B cell (primary cell): Measurements from ENCODE around the gene KREMEN2. TPM values are rescaled to one million over a fixed set of nuclear protein-coding genes. Genes with fewer than 3 reads are reported as not detected.

Experiments used
- ATAC-seq: fragments of 200-7000 bp; cut with Tn5 transposase; one replicate; pipeline ENCODE4 v1.10.0; 2021; ENCODE audit warnings: low read depth, mild to moderate bottlenecking, moderate number of reproducible peaks, moderate library complexity
- CTCF ChIA-PET: fragments of 350-600 bp; sonication (Branson Sonifier 250); formaldehyde crosslinking; loops from one replicate; lab custom pipeline; 2021; ENCODE audit warnings: antibody characterized with exemption, inconsistent platforms; lab: Charles Lee
- POLR2A ChIA-PET: fragments of 350-600 bp; sonication (Branson Sonifier 250); formaldehyde crosslinking; loops from one replicate; lab custom pipeline; 2021; ENCODE audit warnings: antibody characterized with exemption; lab: Charles Lee
- DNase-seq: peaks from one replicate; pipeline ENCODE4 v3.0.0; 2013
- H2AFZ ChIP-seq: 2 replicates; pipeline ENCODE4 v1.6.1; 2012; ENCODE audit warnings: mild to moderate bottlenecking, low read depth, low read length; ENCODE audit not compliant: insufficient read depth, poor library complexity, severe bottlenecking
- H3K27ac ChIP-seq, 2 donors: 1 replicate in 1 of 2; 2 replicates in 1 of 2; pipeline ENCODE4 v1.5.1; 2012 to 2013; ENCODE audit warnings: low read length in 2 of 2, mild to moderate bottlenecking in 2 of 2, moderate library complexity in 1 of 2
- H3K27me3 ChIP-seq, 4 experiments: fragments of 200-600 bp in 1 of 4; sonication (generic) in 1 of 4; replicated peaks in 1 of 4; 1 replicate in 2 of 4; 2 replicates in 2 of 4; pipeline versions ENCODE4 v1.6.1 to v1.7.0; 2013 to 2016; ENCODE audit warnings: low read length in 3 of 4, mild to moderate bottlenecking in 2 of 4, mixed read lengths in 1 of 4, moderate library complexity in 1 of 4; ENCODE audit not compliant: insufficient read depth in 4 of 4, control insufficient read depth in 3 of 4; ENCODE audit errors: control extremely low read depth in 1 of 4
- H3K36me3 ChIP-seq, 2 experiments: replicated peaks in 1 of 2; 1 replicate in 1 of 2; 2 replicates in 1 of 2; pipeline versions ENCODE4 v1.6.1 to v1.7.1; 2013; ENCODE audit warnings: low read length in 1 of 2; ENCODE audit not compliant: insufficient read depth in 2 of 2, control insufficient read depth in 1 of 2; ENCODE audit errors: control extremely low read depth in 1 of 2, extremely low read depth in 1 of 2
- H3K4me1 ChIP-seq, 2 donors: fragments of 200-600 bp in 1 of 2; sonication (generic) in 1 of 2; 1 replicate in 1 of 2; 2 replicates in 1 of 2; pipeline versions ENCODE4 v1.5.1 to v1.6.1; 2013 to 2017; ENCODE audit warnings: low read length in 2 of 2; ENCODE audit not compliant: control insufficient read depth in 2 of 2, insufficient read depth in 2 of 2
- H3K4me2 ChIP-seq: replicated peaks from 2 replicates; pipeline ENCODE3; 2012; ENCODE audit warnings: mild to moderate bottlenecking, low read depth, low read length; ENCODE audit not compliant: poor library complexity, severe bottlenecking
- H3K4me3 ChIP-seq, 5 experiments: fragments of 200-600 bp in 1 of 5; sonication (generic) in 1 of 5; 1 replicate in 3 of 5; 2 replicates in 2 of 5; pipeline versions ENCODE4 v1.5.1 to v1.7.0; 2011 to 2016; ENCODE audit warnings: low read length in 4 of 5, mild to moderate bottlenecking in 4 of 5, low read depth in 2 of 5, control low read depth in 1 of 5, moderate library complexity in 1 of 5; ENCODE audit not compliant: insufficient read depth in 1 of 5; ENCODE audit errors: control extremely low read depth in 1 of 5, extremely low read depth in 1 of 5
- H3K79me2 ChIP-seq: fragments of 200-600 bp; sonication (generic); one replicate; pipeline ENCODE4 v1.6.0; 2016; ENCODE audit warnings: low read length; ENCODE audit not compliant: control insufficient read depth, insufficient read depth
- H3K9ac ChIP-seq: fragments of 200-600 bp; sonication (generic); 2 replicates; pipeline ENCODE4 v1.6.1; 2017; ENCODE audit warnings: mild to moderate bottlenecking, low read length, moderate library complexity
- H3K9me3 ChIP-seq, 3 donors: one replicate each; pipeline versions ENCODE4 v1.6.1 to v1.7.1; 2013; ENCODE audit warnings: low read length in 2 of 3; ENCODE audit not compliant: control insufficient read depth in 2 of 3, insufficient read depth in 1 of 3; ENCODE audit errors: control extremely low read depth in 1 of 3
- H4K20me1 ChIP-seq: 2 replicates; pipeline ENCODE4 v1.6.0; 2012; ENCODE audit warnings: mild to moderate bottlenecking, low read length; ENCODE audit not compliant: insufficient read depth, control insufficient read depth, poor library complexity, severe bottlenecking
- H3K27ac Mint-ChIP-seq: one replicate; pipeline ENCODE4 v1.8.0; 2021; ENCODE audit warnings: mixed read lengths
- H3K27me3 Mint-ChIP-seq: one replicate; pipeline ENCODE4 v1.8.0; 2021; ENCODE audit warnings: mixed read lengths
- H3K4me1 Mint-ChIP-seq: one replicate; pipeline ENCODE4 v1.8.0; 2021; ENCODE audit warnings: mixed read lengths
- H3K4me3 Mint-ChIP-seq: one replicate; pipeline ENCODE4 v1.8.0; 2021; ENCODE audit warnings: mixed read lengths
- H3K9me3 Mint-ChIP-seq: one replicate; pipeline ENCODE4 v1.8.0; 2022; ENCODE audit warnings: mixed read lengths; ENCODE audit not compliant: insufficient read depth
- CTCF ChIP-seq: fragments of 200-600 bp; IDR thresholded peaks from one replicate; pipeline ENCODE4 v1.8.0; 2022; ENCODE audit warnings: antibody characterized with exemption, mild to moderate bottlenecking
- EZH2 ChIP-seq: IDR thresholded peaks from 2 replicates; pipeline ENCODE4 v1.6.1; 2012; ENCODE audit warnings: borderline replicate concordance, low read depth, mild to moderate bottlenecking, moderate library complexity, low read length; ENCODE audit not compliant: insufficient read depth, poor library complexity, severe bottlenecking
- WGBS: methylation state at CpG from one replicate; pipeline ENCODE4 v1.1.5; 2013; ENCODE audit warnings: missing lambda C conversion rate; ENCODE audit not compliant: insufficient coverage; 5-methylcytosine and 5-hydroxymethylcytosine counted together
- intact Hi-C: fragments of 100-400 bp; cut with micrococcal nuclease; formaldehyde crosslinking; loops from one replicate; pipeline ENCODE4 v1.10.0; 2022
- polyA plus RNA-seq: library from polyadenylated mRNA; depleted of rRNA; stranded (reverse); fragments of >200 nt; gene quantifications from 2 replicates; pipeline ENCODE4 v1.2.3, GENCODE V29; 2012
- total RNA-seq, 2 donors: library from RNA; stranded (reverse); fragments of 120-200 nt in 1 of 2; gene quantifications; 1 replicate in 1 of 2; 2 replicates in 1 of 2; pipeline versions ENCODE4 v1.2.3 to v1.2.4, GENCODE V29; 2013 to 2022

KREMEN2 gene
- total and polyA plus RNA-seq, 2 donors (not counting 1 experiment from before 2014, with no cell fraction given): 0.17 to 1.1 TPM

GRCh38 chr16:3014971-3015370 is 50.9 kb downstream of the KREMEN2 start:
- ChIA-PET CTCF (interaction anchor here (0.7 to 1.4 kb wide), 2 partner anchors 13 to 20 kb away, joined by 3 to 4 read pairs; no protein-coding TSS in a partner anchor), POLR2A (no interaction called here)
- Histone ChIP-seq H3K4me3 (no peak overlapping the region), H4K20me1 (no peaks in the 10 kb centered on the region), H3K36me3 (no peaks in the 10 kb centered on the region), H3K27me3 (peaks cover 0 to 32% (median 14%) of the 10 kb centered on the region in 4 experiments), H3K27ac (no peak overlapping the region), H3K4me2 (no peak overlapping the region), H3K4me1 (peaks cover 6 to 13% of the 10 kb centered on the region in 2 donors), H3K9ac (no peak overlapping the region), H3K9me3 (peaks cover 0 to 4% (median 0%) of the 10 kb centered on the region in 3 donors), H2AFZ (no peak overlapping the region), H3K79me2 (no peaks in the 10 kb centered on the region)
- no peak overlapping the region for H3K27ac Mint-ChIP-seq
- peaks cover 7% of the 10 kb centered on the region for H3K4me1 Mint-ChIP-seq
- intact Hi-C loops: no loop called here
- no peak for ATAC-seq
- no peaks in the 10 kb centered on the region for H3K9me3 Mint-ChIP-seq
- H3K27me3 Mint-ChIP-seq: peaks cover 22% of the 10 kb centered on the region
- DNase-seq: no peak
- WGBS: 85% methylated on average over 3 of the region's 6 CpGs
- H3K4me3 Mint-ChIP-seq: no peak overlapping the region
- no peak for TF ChIP-seq CTCF
- no peak for TF ChIP-seq EZH2

- Histone ChIP-seq H2AFZ (no peak overlapping the region), H3K9me3 (peaks cover 0 to 4% (median 0%) of the 10 kb centered on the region in 3 donors), H3K36me3 (no peaks in the 10 kb centered on the region), H4K20me1 (no peaks in the 10 kb centered on the region), H3K4me2 (no peak overlapping the region), H3K79me2 (no peaks in the 10 kb centered on the region), H3K4me3 (no peak overlapping the region), H3K27ac (no peak overlapping the region), H3K9ac (no peak overlapping the region), H3K4me1 (peaks cover 13 to 22% of the 10 kb centered on the region in 2 donors), H3K27me3 (peaks cover 0 to 29% (median 14%) of the 10 kb centered on the region in 4 experiments)
- WGBS: 91% methylated on average over 10 of the region's 13 CpGs
- H3K9me3 Mint-ChIP-seq: no peaks in the 10 kb centered on the region
- intact Hi-C loops: no loop called here
- H3K27ac Mint-ChIP-seq: no peak overlapping the region
- DNase-seq (no peak), ATAC-seq (no peak)
- peaks cover 22% of the 10 kb centered on the region for H3K27me3 Mint-ChIP-seq
- no peak for TF ChIP-seq EZH2
- no peak for TF ChIP-seq CTCF
- peak overlapping the region; percentile 39 for H3K4me3 Mint-ChIP-seq
- CTCF ChIA-PET: interaction anchor here (1.4 kb wide), 1 partner anchor 12 kb away, joined by 4 read pairs; no protein-coding TSS in a partner anchor
- POLR2A ChIA-PET: no interaction called here
- peaks cover 12% of the 10 kb centered on the region for H3K4me1 Mint-ChIP-seq
These were observed 51.9 kb downstream of the KREMEN2 start for GRCh38 chr16:3015865-3016521.
